ENCODE data around the gene ADGRV1. TPM values are rescaled to one million over a fixed set of nuclear protein-coding genes. Genes with fewer than 3 reads are reported as not detected.

The ADGRV1 gene
- total RNA-seq, 2 experiments from 2014 or later, result not detected

DNA sequence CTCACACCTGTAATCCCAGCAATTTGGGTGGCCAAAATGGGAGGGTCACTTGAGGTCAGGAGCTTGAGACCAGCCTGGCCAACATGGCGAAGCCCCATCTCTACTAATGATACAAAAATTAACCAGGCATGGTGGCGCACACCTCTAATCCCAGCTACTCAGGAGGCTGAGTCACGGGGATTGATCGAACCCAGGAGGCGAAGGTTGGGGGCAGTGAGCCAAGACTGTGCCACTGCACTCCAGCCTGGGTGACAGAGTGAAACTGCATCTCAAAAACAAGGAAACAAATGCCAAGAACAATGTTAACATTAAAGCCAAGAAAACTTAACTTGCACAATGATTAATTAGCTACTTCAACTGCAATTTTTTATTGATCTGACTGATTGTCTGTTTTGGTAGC is 621.9 kb downstream of the ADGRV1 start:
- POLR2A ChIA-PET, result no interaction called here
- CTCF ChIA-PET (ENCODE audit: unreplicated experiment), result no interaction called here
- Histone ChIP-seq H2AFZ (ENCODE audit: low read length) (no peak overlapping the region), H3K9me2 (ENCODE audit: insufficient read depth, low read length) (no peaks in the 10 kb centered on the region), H4K20me1 (ENCODE audit: insufficient read depth, low read length) (no peaks in the 10 kb centered on the region), H3K27ac (ENCODE audit: low read depth, low read length, poor library complexity, severe bottlenecking) (no peak overlapping the region), H3K4me1 (ENCODE audit: insufficient read depth, low read length, poor library complexity, severe bottlenecking) (peaks cover 14% of the 10 kb centered on the region), H3K4me2 (ENCODE audit: low read length) (no peak overlapping the region), H3K4me3 (ENCODE audit: low read depth, low read length, poor library complexity, severe bottlenecking) (no peak overlapping the region), H3K79me2 (ENCODE audit: insufficient read depth, low read depth, low read length) (no peaks in the 10 kb centered on the region), H3K9me3 (ENCODE audit: low read length) (no peaks in the 10 kb centered on the region), H3K36me3 (ENCODE audit: insufficient read depth, low read length) (no peaks in the 10 kb centered on the region)
- TF ChIP-seq, protein P1, sequence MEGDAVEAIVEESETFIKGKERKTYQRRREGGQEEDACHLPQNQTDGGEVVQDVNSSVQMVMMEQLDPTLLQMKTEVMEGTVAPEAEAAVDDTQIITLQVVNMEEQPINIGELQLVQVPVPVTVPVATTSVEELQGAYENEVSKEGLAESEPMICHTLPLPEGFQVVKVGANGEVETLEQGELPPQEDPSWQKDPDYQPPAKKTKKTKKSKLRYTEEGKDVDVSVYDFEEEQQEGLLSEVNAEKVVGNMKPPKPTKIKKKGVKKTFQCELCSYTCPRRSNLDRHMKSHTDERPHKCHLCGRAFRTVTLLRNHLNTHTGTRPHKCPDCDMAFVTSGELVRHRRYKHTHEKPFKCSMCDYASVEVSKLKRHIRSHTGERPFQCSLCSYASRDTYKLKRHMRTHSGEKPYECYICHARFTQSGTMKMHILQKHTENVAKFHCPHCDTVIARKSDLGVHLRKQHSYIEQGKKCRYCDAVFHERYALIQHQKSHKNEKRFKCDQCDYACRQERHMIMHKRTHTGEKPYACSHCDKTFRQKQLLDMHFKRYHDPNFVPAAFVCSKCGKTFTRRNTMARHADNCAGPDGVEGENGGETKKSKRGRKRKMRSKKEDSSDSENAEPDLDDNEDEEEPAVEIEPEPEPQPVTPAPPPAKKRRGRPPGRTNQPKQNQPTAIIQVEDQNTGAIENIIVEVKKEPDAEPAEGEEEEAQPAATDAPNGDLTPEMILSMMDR (conservative IDR thresholded peaks at IDR 0.05; ENCODE audit: low read length), result no peak
- no peak for TF ChIP-seq EZH2phosphoT487 (IDR thresholded peaks at IDR 0.05; ENCODE audit: borderline replicate concordance, low read depth, low read length)
- BruUV-seq (replicated peaks), result no TSS peak
- intact Hi-C loops (cut with micrococcal nuclease; ENCODE audit: unreplicated experiment), result no loop called here
- DNase-seq (ENCODE audit: low spot score), result no peak

DNA sequence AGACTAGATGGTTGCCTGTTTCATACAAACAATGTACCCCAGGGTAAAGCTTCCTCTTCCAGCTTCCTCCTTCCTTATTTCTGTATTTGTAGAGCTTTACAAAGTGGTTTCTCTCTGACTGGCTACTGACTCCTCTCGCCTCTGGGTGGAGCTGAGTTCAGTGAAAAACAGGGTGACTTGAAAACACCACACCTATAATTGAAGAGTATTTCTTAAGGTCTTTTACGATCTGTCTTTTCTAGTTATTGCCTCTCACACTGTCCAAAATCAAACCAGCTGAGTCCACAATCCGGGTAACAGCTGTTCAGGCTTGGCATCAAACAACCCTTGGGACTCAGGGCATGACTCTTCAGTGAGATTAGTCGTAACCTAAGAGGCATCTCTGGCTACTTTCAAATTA is 624.2 kb downstream of the ADGRV1 start:
- Histone ChIP-seq H3K4me1 (ENCODE audit: insufficient read depth, low read length, poor library complexity, severe bottlenecking) (no peaks in the 10 kb centered on the region), H3K4me2 (ENCODE audit: low read length) (no peak overlapping the region), H4K20me1 (ENCODE audit: insufficient read depth, low read length) (no peaks in the 10 kb centered on the region), H2AFZ (ENCODE audit: low read length) (peak overlapping the region; percentile 37; the same call in 1 of the 2 replicates), H3K4me3 (ENCODE audit: low read depth, low read length, poor library complexity, severe bottlenecking) (no peak overlapping the region), H3K36me3 (ENCODE audit: insufficient read depth, low read length) (no peaks in the 10 kb centered on the region), H3K27ac (ENCODE audit: low read depth, low read length, poor library complexity, severe bottlenecking) (no peak overlapping the region), H3K9me3 (ENCODE audit: low read length) (no peaks in the 10 kb centered on the region), H3K79me2 (ENCODE audit: insufficient read depth, low read depth, low read length) (no peaks in the 10 kb centered on the region), H3K9me2 (ENCODE audit: insufficient read depth, low read length) (no peaks in the 10 kb centered on the region)
- POLR2A ChIA-PET, result interaction anchor here (0.6 to 2.1 kb wide), 9 partner anchors 27 to 1059 kb away, joined by 3 to 6 read pairs (median 3); partner anchors contain the start of gene ARRDC3
- BruUV-seq (replicated peaks), result no TSS peak
- TF ChIP-seq, protein P1 (conservative IDR thresholded peaks at IDR 0.05; ENCODE audit: low read length), result peak; percentile 45
- TF ChIP-seq EZH2phosphoT487 (IDR thresholded peaks at IDR 0.05; ENCODE audit: borderline replicate concordance, low read depth, low read length), result no peak
- intact Hi-C loops (cut with micrococcal nuclease; ENCODE audit: unreplicated experiment), result no loop called here
- CTCF ChIA-PET (ENCODE audit: unreplicated experiment), result no interaction called here
- peak; percentile 13 for DNase-seq (ENCODE audit: low spot score)

DNA sequence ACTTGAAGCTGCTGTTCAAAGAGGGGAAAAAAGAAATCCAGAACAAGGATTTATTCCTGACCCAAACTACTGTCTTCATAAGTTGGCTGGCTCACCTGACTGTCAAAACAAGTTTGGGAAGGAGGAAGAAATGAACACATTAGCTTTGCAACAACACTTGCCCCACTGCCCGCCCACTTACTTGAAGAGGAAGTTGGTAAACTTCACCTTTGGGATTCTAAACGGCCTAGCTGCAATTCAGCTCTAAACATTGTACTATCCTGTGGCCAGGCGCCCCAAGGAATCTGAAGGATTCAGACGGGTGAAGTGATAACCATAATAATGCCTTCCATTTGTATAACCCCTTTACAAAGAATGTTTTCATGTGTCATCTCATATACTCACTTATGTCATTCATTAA is 625.1 kb downstream of the ADGRV1 start:
- intact Hi-C loops (cut with micrococcal nuclease; ENCODE audit: unreplicated experiment), result no loop called here
- BruUV-seq (replicated peaks), result no TSS peak
- Histone ChIP-seq H2AFZ (ENCODE audit: low read length) (no peak overlapping the region), H3K36me3 (ENCODE audit: insufficient read depth, low read length) (no peaks in the 10 kb centered on the region), H4K20me1 (ENCODE audit: insufficient read depth, low read length) (no peaks in the 10 kb centered on the region), H3K9me2 (ENCODE audit: insufficient read depth, low read length) (no peaks in the 10 kb centered on the region), H3K4me3 (ENCODE audit: low read depth, low read length, poor library complexity, severe bottlenecking) (no peak overlapping the region), H3K9me3 (ENCODE audit: low read length) (no peaks in the 10 kb centered on the region), H3K4me2 (ENCODE audit: low read length) (no peak overlapping the region), H3K27ac (ENCODE audit: low read depth, low read length, poor library complexity, severe bottlenecking) (no peak overlapping the region), H3K79me2 (ENCODE audit: insufficient read depth, low read depth, low read length) (no peaks in the 10 kb centered on the region), H3K4me1 (ENCODE audit: insufficient read depth, low read length, poor library complexity, severe bottlenecking) (no peaks in the 10 kb centered on the region)
- ChIA-PET POLR2A (interaction anchor here (0.7 to 2.1 kb wide), 3 partner anchors 26 to 1663 kb away, joined by 4 to 6 read pairs (median 5); no protein-coding TSS in a partner anchor), CTCF (ENCODE audit: unreplicated experiment) (no interaction called here)
- DNase-seq (ENCODE audit: low spot score), result no peak
- TF ChIP-seq EZH2phosphoT487 (IDR thresholded peaks at IDR 0.05; ENCODE audit: borderline replicate concordance, low read depth, low read length), result no peak
- TF ChIP-seq, protein P1 (conservative IDR thresholded peaks at IDR 0.05; ENCODE audit: low read length), result no peak
